Smooth muscle cell (in vitro differentiated cells): ENCODE measurements around the gene VPS9D1. TPM values are rescaled to one million over a fixed set of nuclear protein-coding genes. Genes with fewer than 3 reads are reported as not detected.

Source experiments
- DNase-seq: peaks from one replicate; lab custom pipeline; 2025; ENCODE audit not compliant: unreplicated experiment; lab: John Stamatoyannopoulos, UW
- H2AFZ ChIP-seq: fragments of 200-600 bp; sonication (generic); 2 replicates; pipeline ENCODE4 v1.6.0; 2016; ENCODE audit warnings: antibody characterized with exemption, low read depth, mild to moderate bottlenecking
- H3F3A ChIP-seq: fragments of 200-600 bp; sonication (generic); 2 replicates; pipeline ENCODE4 v1.6.0; 2017; ENCODE audit warnings: antibody characterized with exemption, low read depth
- H3K27ac ChIP-seq: fragments of 200-600 bp; sonication (generic); 2 replicates; pipeline ENCODE4 v1.5.1; 2016; ENCODE audit warnings: low read depth, mild to moderate bottlenecking
- H3K27me3 ChIP-seq: fragments of 200-600 bp; sonication (generic); 2 replicates; pipeline ENCODE4 v1.6.1; 2016; ENCODE audit warnings: low read depth, mild to moderate bottlenecking
- H3K36me3 ChIP-seq: fragments of 200-600 bp; sonication (generic); 2 replicates; pipeline ENCODE4 v1.5.1; 2016; ENCODE audit warnings: low read depth
- H3K4me1 ChIP-seq: fragments of 200-600 bp; sonication (generic); 2 replicates; pipeline ENCODE4 v1.5.1; 2016; ENCODE audit warnings: low read depth
- H3K4me2 ChIP-seq: fragments of 200-600 bp; sonication (generic); 2 replicates; pipeline ENCODE4 v1.6.0; 2016; ENCODE audit warnings: mild to moderate bottlenecking
- H3K4me3 ChIP-seq: fragments of 200-600 bp; sonication (generic); 2 replicates; pipeline ENCODE4 v1.5.1; 2016; ENCODE audit warnings: mild to moderate bottlenecking
- H3K79me2 ChIP-seq: fragments of 200-600 bp; sonication (generic); 2 replicates; pipeline ENCODE4 v1.6.0; 2016; ENCODE audit warnings: low read depth, mild to moderate bottlenecking
- H3K9ac ChIP-seq: fragments of 200-600 bp; sonication (generic); 2 replicates; pipeline ENCODE4 v1.6.0; 2016; ENCODE audit warnings: low read depth
- H3K9me3 ChIP-seq: fragments of 200-600 bp; sonication (generic); replicated peaks from 2 replicates; pipeline ENCODE4 v1.5.1; 2016; ENCODE audit warnings: low read depth
- H4K20me1 ChIP-seq: fragments of 200-600 bp; sonication (generic); 2 replicates; pipeline ENCODE4 v1.6.0; 2016; ENCODE audit warnings: low read depth
- WGBS: methylation state at CpG from one replicate; pipeline ENCODE4 v1.1.7; 2016; ENCODE audit warnings: low lambda C conversion rate; 5-methylcytosine and 5-hydroxymethylcytosine counted together
- polyA plus RNA-seq: library from polyadenylated mRNA; unstranded; fragments of >200 nt; fragmentation: Nextera tagmentation; extraction: Ambion mirVana; gene quantifications from 2 replicates; pipeline ENCODE4 v1.2.1, GENCODE V29; 2016
- total RNA-seq: library from RNA; depleted of rRNA; stranded (reverse); fragments of >200 nt; gene quantifications from 2 replicates; pipeline ENCODE4 v1.2.3, GENCODE V29; 2014
- TF ChIP-seq, protein P1 (sequence below): fragments of 200-600 bp; sonication (generic); IDR thresholded peaks from 2 replicates; pipeline ENCODE4 v1.5.1; 2017; ENCODE audit warnings: borderline replicate concordance, mild to moderate bottlenecking, antibody characterized with exemption; ENCODE audit not compliant: insufficient read depth, poor library complexity, severe bottlenecking

VPS9D1 gene
- total and polyA plus RNA-seq, 2 experiments from 2014 or later: 10.6 to 15.7 TPM

DNA sequence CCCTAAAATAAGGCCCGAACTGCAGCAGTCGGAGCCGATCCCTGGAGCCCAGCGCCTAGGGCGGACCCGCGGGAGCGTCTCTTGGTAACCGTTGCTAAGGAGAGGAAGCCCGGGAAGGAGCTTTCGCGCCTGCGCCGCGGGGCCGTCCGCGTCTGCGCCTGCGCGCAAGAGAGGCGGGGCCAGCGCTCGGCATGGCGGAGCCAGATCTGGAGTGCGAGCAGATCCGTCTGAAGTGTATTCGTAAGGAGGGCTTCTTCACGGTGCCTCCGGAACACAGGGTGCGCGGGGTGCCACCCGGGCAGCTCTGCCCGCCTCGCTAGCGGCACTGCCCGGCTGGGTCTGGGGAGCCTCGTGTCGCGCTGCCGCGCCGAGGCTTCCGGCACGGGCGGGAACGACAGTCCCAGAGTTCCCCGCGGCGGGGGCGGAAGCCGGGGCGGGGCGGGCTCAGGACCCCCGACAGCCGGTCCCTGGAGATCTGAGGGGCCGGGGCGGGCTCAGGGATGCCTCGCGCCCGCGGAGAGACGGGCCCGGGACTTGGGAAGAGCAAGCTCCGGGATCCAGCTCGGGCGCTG lies 34.1 kb downstream of the VPS9D1 start, which contains the start of gene CDK10:
Gene CDK10, plus strand, starts transcription at position 170 of the 572 bp plus-strand sequence. Its CDS starts 22 bp downstream, at position 192.
- peak within 1 kb of the TSS; percentile 98 for H3K4me2 ChIP-seq
- H3K36me3 ChIP-seq: no peaks in the 10 kb centered on the region
- peak within 1 kb of the TSS; percentile 96 for H2AFZ ChIP-seq
- peak within 1 kb of the TSS; percentile 71 for H3K9ac ChIP-seq
- no peaks in the 10 kb centered on the region for H3F3A ChIP-seq
- DNase-seq: peak; percentile 87
- H3K4me1 ChIP-seq: peaks cover 8% of the 10 kb centered on the region
- TF ChIP-seq, protein P1, sequence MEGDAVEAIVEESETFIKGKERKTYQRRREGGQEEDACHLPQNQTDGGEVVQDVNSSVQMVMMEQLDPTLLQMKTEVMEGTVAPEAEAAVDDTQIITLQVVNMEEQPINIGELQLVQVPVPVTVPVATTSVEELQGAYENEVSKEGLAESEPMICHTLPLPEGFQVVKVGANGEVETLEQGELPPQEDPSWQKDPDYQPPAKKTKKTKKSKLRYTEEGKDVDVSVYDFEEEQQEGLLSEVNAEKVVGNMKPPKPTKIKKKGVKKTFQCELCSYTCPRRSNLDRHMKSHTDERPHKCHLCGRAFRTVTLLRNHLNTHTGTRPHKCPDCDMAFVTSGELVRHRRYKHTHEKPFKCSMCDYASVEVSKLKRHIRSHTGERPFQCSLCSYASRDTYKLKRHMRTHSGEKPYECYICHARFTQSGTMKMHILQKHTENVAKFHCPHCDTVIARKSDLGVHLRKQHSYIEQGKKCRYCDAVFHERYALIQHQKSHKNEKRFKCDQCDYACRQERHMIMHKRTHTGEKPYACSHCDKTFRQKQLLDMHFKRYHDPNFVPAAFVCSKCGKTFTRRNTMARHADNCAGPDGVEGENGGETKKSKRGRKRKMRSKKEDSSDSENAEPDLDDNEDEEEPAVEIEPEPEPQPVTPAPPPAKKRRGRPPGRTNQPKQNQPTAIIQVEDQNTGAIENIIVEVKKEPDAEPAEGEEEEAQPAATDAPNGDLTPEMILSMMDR: no peak
- peak within 1 kb of the TSS; percentile 78 for H3K27ac ChIP-seq
- no peaks in the 10 kb centered on the region for H3K9me3 ChIP-seq
- WGBS: 3% methylated on average over 59 of the region's 67 CpGs
- H3K27me3 ChIP-seq: no peaks in the 10 kb centered on the region
- peaks cover 19% of the 10 kb centered on the region for H3K79me2 ChIP-seq
- H3K4me3 ChIP-seq: peak within 1 kb of the TSS; percentile 92
- no peaks in the 10 kb centered on the region for H4K20me1 ChIP-seq

DNA sequence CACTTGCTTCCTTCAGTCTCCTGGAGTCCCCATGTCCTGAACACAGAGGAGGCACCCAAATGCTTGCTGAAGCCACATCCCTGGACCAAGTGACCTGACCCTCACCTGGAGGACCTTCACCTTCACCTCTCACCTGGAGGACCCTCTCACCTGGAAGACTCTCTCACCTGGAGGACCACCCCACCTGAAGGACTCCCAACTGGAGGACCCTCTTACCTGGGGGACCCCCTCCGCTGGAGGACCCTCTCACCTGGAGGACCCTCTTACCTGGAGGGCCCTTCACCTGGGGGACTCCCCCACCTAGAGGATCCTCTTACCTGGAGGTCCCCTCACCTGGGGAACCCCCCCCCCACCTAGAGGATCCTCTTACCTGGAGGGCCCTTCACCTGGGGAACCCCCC lies 34.8 kb downstream of the VPS9D1 start:
- H4K20me1 ChIP-seq: no peaks in the 10 kb centered on the region
- H3K36me3 ChIP-seq: no peaks in the 10 kb centered on the region
- H2AFZ ChIP-seq: no peak overlapping the region
- H3K9me3 ChIP-seq: no peaks in the 10 kb centered on the region
- H3K4me2 ChIP-seq: no peak overlapping the region
- H3K79me2 ChIP-seq: peaks cover 19% of the 10 kb centered on the region
- peaks cover 8% of the 10 kb centered on the region for H3K4me1 ChIP-seq
- H3K9ac ChIP-seq: no peak overlapping the region
- no peak overlapping the region for H3K4me3 ChIP-seq
- H3K27ac ChIP-seq: no peak overlapping the region
- DNase-seq: no peak
- WGBS: 100% methylated on average over 1 of the region's 1 CpG
- H3F3A ChIP-seq: no peaks in the 10 kb centered on the region
- TF ChIP-seq, protein P1: no peak
- no peaks in the 10 kb centered on the region for H3K27me3 ChIP-seq

DNA sequence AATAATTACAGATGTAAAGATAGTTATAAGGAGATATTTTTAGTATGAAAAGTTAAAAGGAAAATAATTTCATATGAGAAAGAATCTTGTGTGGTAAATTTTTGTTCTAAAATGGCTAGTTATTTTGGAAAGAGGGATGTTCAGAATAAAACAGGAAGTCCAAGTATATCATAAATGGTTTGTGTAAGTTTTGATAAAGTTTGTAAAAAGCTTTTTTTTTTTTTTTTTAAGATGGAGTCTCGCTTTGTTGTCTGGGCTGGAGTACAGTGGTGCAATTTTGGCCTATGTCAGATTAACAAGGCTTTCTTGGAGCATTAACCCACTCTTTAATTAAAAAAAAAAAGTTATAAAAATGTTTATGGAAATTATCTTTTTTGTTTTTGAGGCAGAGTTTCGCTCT lies 42.4 kb downstream of the VPS9D1 start:
- Histone ChIP-seq H3F3A (no peaks in the 10 kb centered on the region), H3K4me3 (no peak overlapping the region), H3K79me2 (no peaks in the 10 kb centered on the region), H4K20me1 (no peaks in the 10 kb centered on the region), H3K36me3 (peaks cover 4% of the 10 kb centered on the region), H3K4me2 (no peak overlapping the region), H3K27ac (no peak overlapping the region), H2AFZ (no peak overlapping the region), H3K9ac (no peak overlapping the region), H3K27me3 (no peaks in the 10 kb centered on the region), H3K4me1 (no peaks in the 10 kb centered on the region), H3K9me3 (no peaks in the 10 kb centered on the region)
- DNase-seq: no peak
- TF ChIP-seq, protein P1: no peak
- 95% methylated on average over 2 of the region's 2 CpGs for WGBS
